T-helper 2 cell treated with Interferon-gamma antibody and Interleukin-4, amounts not matched to agents 5 μg/mL and 100 μg/mL, for 36 hours (primary cell): ENCODE results near the gene DELE1.
A peak's percentile ranks its signal among the peaks of the same experiment; 100 is the strongest.

Experiments used
- DNase-seq: peaks from one replicate; pipeline ENCODE4 v3.0.0; 2021; ENCODE audit warnings: low spot score
- H3K27ac Mint-ChIP-seq: one replicate; pipeline ENCODE4 v1.8.0; 2021; ENCODE audit warnings: mild to moderate bottlenecking, mixed read lengths
- H3K27me3 Mint-ChIP-seq: one replicate; pipeline ENCODE4 v1.8.0; 2021; ENCODE audit warnings: low read depth, mixed read lengths
- H3K36me3 Mint-ChIP-seq: one replicate; pipeline ENCODE4 v1.8.0; 2021; ENCODE audit warnings: low read depth, mixed read lengths
- H3K4me1 Mint-ChIP-seq: one replicate; pipeline ENCODE4 v1.8.0; 2021; ENCODE audit warnings: low read depth, mixed read lengths
- H3K4me3 Mint-ChIP-seq: one replicate; pipeline ENCODE4 v1.8.0; 2022; ENCODE audit warnings: mild to moderate bottlenecking, moderate library complexity, mixed read lengths
- H3K9me3 Mint-ChIP-seq: one replicate; pipeline ENCODE4 v1.8.0; 2021; ENCODE audit warnings: mixed read lengths

DELE1 gene

GRCh38 chr5:141904551-141904950 lies 19.1 kb upstream of the DELE1 start:
- no peak for DNase-seq
- Mint-ChIP-seq H3K36me3 (no peaks in the 10 kb centered on the region), H3K9me3 (no peaks in the 10 kb centered on the region), H3K27me3 (peaks cover 17% of the 10 kb centered on the region), H3K4me1 (no peaks in the 10 kb centered on the region), H3K27ac (no peak overlapping the region), H3K4me3 (no peak overlapping the region)

DNA sequence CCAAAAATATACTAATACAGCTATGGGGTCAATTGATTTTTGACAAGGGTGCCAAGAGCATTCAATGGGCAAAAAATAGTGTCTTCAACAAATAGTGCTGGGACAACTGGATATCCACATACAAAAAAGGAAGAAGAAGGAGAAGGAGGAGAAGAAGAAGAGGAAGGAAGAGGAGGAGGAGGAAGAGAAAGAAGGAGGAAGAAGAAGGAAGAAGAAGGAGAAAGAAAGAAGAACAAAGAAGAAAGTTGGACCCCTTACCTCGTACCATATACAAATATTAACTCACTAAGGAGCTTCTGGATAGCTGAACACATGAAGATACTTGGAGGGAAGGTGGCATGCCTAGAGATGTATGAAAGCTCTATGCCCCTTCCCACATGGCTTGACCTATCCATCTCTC lies 17.2 kb upstream of the DELE1 start:
- H3K9me3 Mint-ChIP-seq, result no peaks in the 10 kb centered on the region
- DNase-seq, result no peak
- H3K36me3 Mint-ChIP-seq, result no peaks in the 10 kb centered on the region
- H3K27ac Mint-ChIP-seq, result no peak overlapping the region
- H3K4me3 Mint-ChIP-seq, result no peak overlapping the region
- peaks cover 17% of the 10 kb centered on the region for H3K27me3 Mint-ChIP-seq
- no peaks in the 10 kb centered on the region for H3K4me1 Mint-ChIP-seq

GRCh38 chr5:141906972-141907371 lies 16.7 kb upstream of the DELE1 start:
- peaks cover 17% of the 10 kb centered on the region for H3K27me3 Mint-ChIP-seq

DNA sequence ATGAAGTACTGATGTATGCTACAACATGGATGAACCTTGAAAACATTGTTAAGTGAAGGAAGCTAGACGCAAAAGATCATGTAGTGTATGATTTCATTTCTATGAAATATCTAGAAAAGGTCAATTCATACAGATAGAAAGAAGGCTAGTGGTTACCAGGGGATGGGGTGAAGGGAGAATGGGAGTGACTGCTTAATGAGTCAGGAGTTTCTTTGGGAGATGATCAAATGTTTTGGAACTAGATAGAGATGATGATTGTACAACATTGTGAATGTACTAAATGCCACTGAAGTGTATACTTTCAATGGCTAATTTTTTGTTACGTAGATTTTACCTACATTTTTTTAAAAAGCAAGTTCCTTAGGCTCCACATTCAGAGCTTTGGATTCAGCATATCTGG lies 14.9 kb upstream of the DELE1 start:
- H3K4me3 Mint-ChIP-seq, result no peak overlapping the region

More at GRCh38 chr5:141906972-141907371, 16.7 kb upstream of the DELE1 start:
- H3K9me3 Mint-ChIP-seq, result no peaks in the 10 kb centered on the region
- no peak for DNase-seq
- H3K4me1 Mint-ChIP-seq, result no peaks in the 10 kb centered on the region
- no peak overlapping the region for H3K4me3 Mint-ChIP-seq
- no peaks in the 10 kb centered on the region for H3K36me3 Mint-ChIP-seq
- no peak overlapping the region for H3K27ac Mint-ChIP-seq

DNA sequence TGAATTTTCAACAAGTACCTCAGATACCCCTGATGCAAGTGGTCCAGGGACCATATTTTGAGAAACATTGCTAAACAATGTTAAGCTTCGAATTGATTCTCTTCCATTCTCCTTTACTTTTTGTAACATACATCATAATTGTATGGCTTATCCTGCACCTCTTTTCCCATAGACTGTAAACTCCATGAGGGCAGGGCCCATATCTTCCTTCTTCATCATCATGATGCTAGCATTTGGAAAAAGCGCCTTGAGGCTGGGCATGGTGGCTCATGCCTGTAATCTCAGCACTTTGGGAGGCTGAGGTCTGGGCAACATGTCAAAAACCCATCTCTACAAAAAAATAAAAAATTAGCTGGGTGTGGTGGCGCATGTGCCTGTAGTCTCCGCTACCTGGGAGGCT lies 14.5 kb upstream of the DELE1 start:
- Mint-ChIP-seq H3K9me3 (no peaks in the 10 kb centered on the region), H3K4me1 (peaks cover 3% of the 10 kb centered on the region)

More for the DNA sequence above, 14.9 kb upstream of the DELE1 start:
- Mint-ChIP-seq H3K9me3 (no peaks in the 10 kb centered on the region), H3K27ac (no peak overlapping the region), H3K36me3 (peaks cover 3% of the 10 kb centered on the region), H3K4me1 (peaks cover 3% of the 10 kb centered on the region), H3K27me3 (peaks cover 28% of the 10 kb centered on the region)
- DNase-seq, result no peak

GRCh38 chr5:141910271-141910673 lies 13.4 kb upstream of the DELE1 start:
- no peak overlapping the region for H3K27ac Mint-ChIP-seq
- no peaks in the 10 kb centered on the region for H3K9me3 Mint-ChIP-seq
- peaks cover 33% of the 10 kb centered on the region for H3K27me3 Mint-ChIP-seq
- H3K36me3 Mint-ChIP-seq, result peaks cover 3% of the 10 kb centered on the region
- H3K4me3 Mint-ChIP-seq, result no peak overlapping the region
- no peak for DNase-seq
- peaks cover 3% of the 10 kb centered on the region for H3K4me1 Mint-ChIP-seq

More for the DNA sequence above, 14.5 kb upstream of the DELE1 start:
- H3K27me3 Mint-ChIP-seq, result peaks cover 25% of the 10 kb centered on the region
- peaks cover 3% of the 10 kb centered on the region for H3K36me3 Mint-ChIP-seq
- H3K4me3 Mint-ChIP-seq, result no peak overlapping the region
- no peak for DNase-seq
- H3K27ac Mint-ChIP-seq, result no peak overlapping the region

DNA sequence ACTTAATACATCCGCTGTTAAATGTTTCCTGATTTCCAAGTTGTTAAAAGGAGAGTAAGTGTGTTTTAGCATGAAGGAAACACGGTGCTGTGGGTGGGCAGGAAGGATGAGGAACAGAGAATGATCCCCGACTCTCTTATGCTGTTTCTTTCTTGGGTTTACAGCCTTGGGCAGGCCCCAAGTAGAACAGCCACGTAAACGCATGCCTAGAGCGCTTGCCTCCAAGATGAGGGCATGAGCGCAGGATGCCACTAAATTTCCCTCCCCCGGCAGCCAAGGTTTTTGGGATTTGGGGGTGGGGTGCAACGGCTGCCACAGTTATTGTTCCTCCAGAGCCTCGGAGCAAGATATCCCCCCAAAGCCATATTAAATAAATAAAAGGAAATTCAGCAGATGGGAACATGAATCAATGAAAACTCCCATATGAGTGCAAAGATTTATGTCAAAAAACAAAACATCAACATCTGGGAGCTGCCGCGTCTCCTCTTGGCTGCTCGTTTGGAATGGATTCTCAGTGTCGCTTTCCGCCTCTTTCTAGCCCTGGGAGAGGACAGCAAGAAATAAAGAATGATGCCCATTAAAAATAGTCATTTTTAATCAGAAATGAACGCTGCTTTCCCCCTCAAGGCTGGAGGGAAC lies 10.0 kb upstream of the DELE1 start:
- Mint-ChIP-seq H3K4me1 (peaks cover 3% of the 10 kb centered on the region), H3K36me3 (peaks cover 3% of the 10 kb centered on the region), H3K27me3 (peaks cover 48% of the 10 kb centered on the region), H3K27ac (no peak overlapping the region), H3K4me3 (peak overlapping the region; percentile 22), H3K9me3 (no peaks in the 10 kb centered on the region)
- no peak for DNase-seq

GRCh38 chr5:141914199-141914743 lies 9.4 kb upstream of the DELE1 start:
- DNase-seq, result no peak
- peak overlapping the region; percentile 22 for H3K4me3 Mint-ChIP-seq
- peaks cover 3% of the 10 kb centered on the region for H3K36me3 Mint-ChIP-seq
- peaks cover 3% of the 10 kb centered on the region for H3K4me1 Mint-ChIP-seq
- H3K27me3 Mint-ChIP-seq, result peaks cover 47% of the 10 kb centered on the region
- H3K27ac Mint-ChIP-seq, result no peak overlapping the region
- no peaks in the 10 kb centered on the region for H3K9me3 Mint-ChIP-seq

DNA sequence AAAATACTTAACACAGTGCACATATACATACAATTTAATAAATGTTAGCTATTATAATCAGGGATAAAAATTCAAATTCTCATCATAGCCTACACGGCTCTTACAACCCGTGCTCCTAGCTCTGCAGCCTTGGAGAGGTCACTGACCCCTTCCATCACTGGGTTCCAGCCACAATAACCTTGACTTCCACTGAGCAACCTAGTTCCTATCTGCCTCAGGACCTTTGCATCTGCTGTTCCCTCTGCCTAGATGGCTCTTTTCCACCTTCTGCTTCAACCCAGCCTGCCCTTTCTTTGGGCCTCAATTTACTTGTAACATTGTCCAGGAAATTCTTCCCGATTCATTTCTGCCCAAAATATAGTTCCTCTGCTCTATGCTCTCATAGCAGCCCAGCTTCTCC lies 8.9 kb upstream of the DELE1 start:
- no peak overlapping the region for H3K27ac Mint-ChIP-seq
- peaks cover 45% of the 10 kb centered on the region for H3K27me3 Mint-ChIP-seq

DNA sequence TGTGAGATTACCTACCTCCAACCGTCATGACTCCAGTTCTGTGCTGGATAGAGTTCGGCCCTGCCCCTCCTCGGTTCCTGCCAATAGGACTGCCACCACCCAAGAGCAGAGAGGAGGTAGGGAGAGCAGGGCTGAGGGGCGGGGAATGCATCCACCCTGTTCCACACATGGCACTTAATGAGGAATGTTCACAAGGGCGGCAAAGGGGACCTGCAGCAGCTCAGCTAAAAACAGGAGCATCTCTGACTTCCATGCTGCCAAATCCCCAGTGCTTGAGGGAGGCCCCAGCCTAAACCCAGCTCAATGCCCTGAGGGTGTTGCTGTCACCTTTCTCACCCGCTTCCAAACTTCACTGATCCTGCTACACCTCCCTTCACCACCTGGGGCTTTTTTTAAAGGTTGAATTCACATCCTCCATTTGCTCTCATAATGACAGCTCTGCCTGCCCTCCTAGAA lies 7.8 kb upstream of the DELE1 start:
- Mint-ChIP-seq H3K4me1 (peaks cover 3% of the 10 kb centered on the region), H3K4me3 (no peak overlapping the region), H3K36me3 (peaks cover 3% of the 10 kb centered on the region), H3K9me3 (no peaks in the 10 kb centered on the region), H3K27ac (no peak overlapping the region), H3K27me3 (peaks cover 45% of the 10 kb centered on the region)
- DNase-seq, result no peak

More for the DNA sequence above, 8.9 kb upstream of the DELE1 start:
- Mint-ChIP-seq H3K36me3 (peaks cover 3% of the 10 kb centered on the region), H3K4me3 (peak overlapping the region; percentile 13), H3K4me1 (peaks cover 3% of the 10 kb centered on the region), H3K9me3 (no peaks in the 10 kb centered on the region)
- DNase-seq, result no peak

GRCh38 chr5:141916522-141916921 lies 7.1 kb upstream of the DELE1 start:
- Mint-ChIP-seq H3K4me1 (peaks cover 3% of the 10 kb centered on the region), H3K4me3 (no peak overlapping the region), H3K36me3 (peaks cover 3% of the 10 kb centered on the region), H3K9me3 (no peaks in the 10 kb centered on the region), H3K27ac (no peak overlapping the region), H3K27me3 (peaks cover 45% of the 10 kb centered on the region)
- DNase-seq, result no peak

- H3K27ac Mint-ChIP-seq, result no peak overlapping the region
- H3K4me3 Mint-ChIP-seq, result no peak overlapping the region
- H3K4me1 Mint-ChIP-seq, result peaks cover 3% of the 10 kb centered on the region
- no peaks in the 10 kb centered on the region for H3K9me3 Mint-ChIP-seq
- no peak for DNase-seq
- H3K27me3 Mint-ChIP-seq, result peaks cover 39% of the 10 kb centered on the region
- peaks cover 3% of the 10 kb centered on the region for H3K36me3 Mint-ChIP-seq
Measured at GRCh38 chr5:141917760-141918159, 5.9 kb upstream of the DELE1 start.

GRCh38 chr5:141919218-141920119 lies 4.2 kb upstream of the DELE1 start:
- Mint-ChIP-seq H3K4me3 (no peak overlapping the region), H3K4me1 (peaks cover 5% of the 10 kb centered on the region), H3K9me3 (no peaks in the 10 kb centered on the region), H3K36me3 (peaks cover 3% of the 10 kb centered on the region), H3K27me3 (peaks cover 27% of the 10 kb centered on the region), H3K27ac (no peak overlapping the region)
- DNase-seq, result no peak

DNA sequence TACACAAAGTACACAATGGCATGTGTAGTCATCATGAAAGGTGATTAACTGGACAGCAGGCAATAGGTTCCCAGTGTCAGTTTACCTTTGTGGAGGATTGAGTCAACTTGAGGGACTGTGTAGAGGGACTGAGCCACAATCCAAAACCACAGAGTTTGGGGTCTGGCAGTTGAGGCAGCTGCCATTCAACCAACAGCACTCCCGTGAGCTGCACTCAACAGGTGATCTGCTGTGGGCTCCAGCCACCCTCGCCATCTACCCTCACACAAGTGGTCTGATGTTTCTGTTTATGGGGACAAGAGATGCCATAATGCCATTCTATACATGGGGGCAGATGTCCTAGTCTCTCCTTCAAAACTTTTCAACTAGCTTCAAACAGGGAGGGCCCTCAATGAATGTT lies 2.9 kb upstream of the DELE1 start:
- no peak overlapping the region for H3K4me3 Mint-ChIP-seq
- no peak overlapping the region for H3K27ac Mint-ChIP-seq
- no peak for DNase-seq
- peaks cover 10% of the 10 kb centered on the region for H3K4me1 Mint-ChIP-seq
- no peaks in the 10 kb centered on the region for H3K9me3 Mint-ChIP-seq
- H3K36me3 Mint-ChIP-seq, result peaks cover 9% of the 10 kb centered on the region
- H3K27me3 Mint-ChIP-seq, result peaks cover 14% of the 10 kb centered on the region
